HepG2 (cell line): ENCODE results near the gene TYMP. TPM values are rescaled to one million over a fixed set of nuclear protein-coding genes. Genes with fewer than 3 reads are reported as not detected.

Experiments
- AHR ChIP-seq: IDR thresholded peaks from 2 replicates; pipeline ENCODE4 v1.6.1; 2018; ENCODE audit warnings: missing genetic modification reagents, missing compliant biosample characterization
- GATAD1 ChIP-seq: IDR thresholded peaks from 2 replicates; pipeline ENCODE4 v1.6.1; 2016; ENCODE audit warnings: missing genetic modification reagents, missing compliant biosample characterization
- HOXA5 ChIP-seq: sonication (generic); formaldehyde crosslinking; IDR thresholded peaks from 2 replicates; pipeline ENCODE4 v1.4.0; 2020; ENCODE audit warnings: missing genetic modification reagents
- KAT2B ChIP-seq: fragments of 150-350 bp; IDR thresholded peaks from 2 replicates; pipeline ENCODE4 v1.6.1; 2014; ENCODE audit warnings: low read depth, low read length, borderline replicate concordance
- KAT8 ChIP-seq: IDR thresholded peaks from 2 replicates; pipeline ENCODE4 v1.6.1; 2016; ENCODE audit warnings: missing genetic modification reagents, missing compliant biosample characterization
- MAZ ChIP-seq, 2 experiments: sonication (generic) in 1 of 2; formaldehyde crosslinking in 1 of 2; IDR thresholded peaks; 2 replicates each; pipeline versions ENCODE4 v1.5.0 to v1.6.1; 2012 to 2020; ENCODE audit warnings: low read depth in 2 of 2, mild to moderate bottlenecking in 2 of 2, borderline replicate concordance in 1 of 2, improper control_type of control experiment in 1 of 2, low read length in 1 of 2, missing genetic modification reagents in 1 of 2, moderate library complexity in 1 of 2
- NRL ChIP-seq: sonication (generic); formaldehyde crosslinking; IDR thresholded peaks from 2 replicates; pipeline ENCODE4 v1.5.0; 2020; ENCODE audit warnings: missing genetic modification reagents, mild to moderate bottlenecking, moderate library complexity, borderline replicate concordance
- PATZ1 ChIP-seq: sonication (generic); formaldehyde crosslinking; IDR thresholded peaks from 2 replicates; pipeline ENCODE4 v1.4.0; 2020; ENCODE audit warnings: missing genetic modification reagents
- PAX8 ChIP-seq: sonication (generic); formaldehyde crosslinking; IDR thresholded peaks from 2 replicates; pipeline ENCODE4 v1.8.0; 2022; ENCODE audit warnings: mild to moderate bottlenecking, missing genetic modification reagents, borderline replicate concordance
- PHF20 ChIP-seq: sonication (generic); formaldehyde crosslinking; IDR thresholded peaks from 2 replicates; pipeline ENCODE4 v1.5.0; 2020; ENCODE audit warnings: mild to moderate bottlenecking, missing genetic modification reagents
- SALL1 ChIP-seq: sonication (generic); formaldehyde crosslinking; IDR thresholded peaks from 2 replicates; pipeline ENCODE4 v1.8.0; 2022; ENCODE audit warnings: mild to moderate bottlenecking, missing genetic modification reagents
- SKIL ChIP-seq: sonication (generic); formaldehyde crosslinking; IDR thresholded peaks from 2 replicates; pipeline ENCODE4 v1.8.0; 2022; ENCODE audit warnings: missing genetic modification reagents, mild to moderate bottlenecking, moderate library complexity, borderline replicate concordance
- ZBTB25 ChIP-seq: IDR thresholded peaks from 2 replicates; pipeline ENCODE4 v1.6.1; 2018; ENCODE audit warnings: missing genetic modification reagents
- ZNF121 ChIP-seq: sonication (generic); formaldehyde crosslinking; IDR thresholded peaks from 2 replicates; pipeline ENCODE4 v1.5.0; 2020; ENCODE audit warnings: mild to moderate bottlenecking, missing genetic modification reagents
- ZNF580 ChIP-seq: IDR thresholded peaks from 2 replicates; pipeline ENCODE4 v1.6.1; 2016; ENCODE audit warnings: low read depth, borderline replicate concordance
- ZNF7 ChIP-seq: IDR thresholded peaks from 2 replicates; pipeline ENCODE4 v1.6.1; 2016; ENCODE audit warnings: missing biosample characterization, missing genetic modification reagents
- ZNF772 ChIP-seq: sonication (generic); formaldehyde crosslinking; IDR thresholded peaks from 2 replicates; pipeline ENCODE4 v1.5.0; 2020; ENCODE audit warnings: mild to moderate bottlenecking, missing genetic modification reagents
- ZZZ3 ChIP-seq: sonication (generic); formaldehyde crosslinking; IDR thresholded peaks from 2 replicates; pipeline ENCODE4 v1.4.0; 2020; ENCODE audit warnings: missing genetic modification reagents, mild to moderate bottlenecking, borderline replicate concordance
- polyA plus RNA-seq, 8 experiments: library from polyadenylated mRNA; depleted of rRNA in 3 of 8; stranded (reverse) in 7 of 8; unstranded in 1 of 8; fragments of >200 nt; fragmentation: Illumina TruSeq in 4 of 8; extraction: Trizol in 4 of 8; gene quantifications; 2 replicates each; pipeline versions ENCODE4 v1.2.1 to v1.2.3, GENCODE V29; 2011 to 2016; ENCODE audit warnings: low read depth in 4 of 8, missing spikeins in 1 of 8, mixed read lengths in 1 of 8; ENCODE audit not compliant: insufficient read depth in 1 of 8
- total RNA-seq, 5 experiments: library from RNA; depleted of rRNA; stranded (reverse); fragments of >200 nt; fragmentation: Illumina TruSeq; extraction: Trizol; gene quantifications; 2 replicates each; pipeline ENCODE4 v1.2.3, GENCODE V29; 2016; ENCODE audit warnings: low read depth in 1 of 5
- TF ChIP-seq, protein P1 (sequence below): sonication (generic); formaldehyde crosslinking; IDR thresholded peaks from 2 replicates; pipeline ENCODE4 v1.5.0; 2020; ENCODE audit warnings: mild to moderate bottlenecking, missing genetic modification reagents, borderline replicate concordance

Gene TYMP
- total and polyA plus RNA-seq, 2 of the 13 experiments (the other 11 are each of a cell fraction or from before 2014, with no cell fraction given) = 3.9 to 4.3 TPM

DNA sequence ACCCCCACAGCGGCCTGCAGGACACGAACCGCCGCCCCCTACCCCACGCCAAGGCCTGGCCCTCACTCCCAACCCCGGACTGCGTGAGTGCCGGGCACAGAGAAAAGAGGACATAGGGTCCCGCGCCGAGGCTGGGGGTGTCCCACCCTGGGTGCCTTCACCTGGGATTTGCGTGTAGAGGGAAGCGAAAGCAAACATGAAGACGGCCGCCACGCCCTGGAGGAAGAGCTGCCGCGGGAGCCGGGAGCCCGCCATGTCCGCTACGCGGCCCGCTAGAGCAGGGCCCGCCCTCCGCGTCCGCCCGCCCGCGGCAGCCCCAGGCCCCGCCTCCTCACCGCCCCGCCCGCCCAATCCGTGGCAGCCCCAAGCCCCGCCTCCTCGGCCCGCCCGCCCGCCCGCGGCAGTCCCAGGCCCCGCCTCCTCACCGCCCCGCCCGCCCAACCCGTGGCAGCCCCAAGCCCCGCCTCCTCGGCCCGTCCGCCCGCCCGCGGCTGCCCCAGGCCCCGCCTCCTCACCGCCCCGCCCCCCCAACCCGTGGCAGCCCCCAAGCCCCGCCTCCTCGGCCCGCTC is 22.3 kb downstream of the TYMP start, which contains the start of gene LMF2 (continued):
- TF ChIP-seq PAX8 (CRISPR knock-in tag) = 0 out of 2 replicates have a peak, but pooled peaks have one; percentile 57
- TF ChIP-seq AHR (CRISPR knock-in tag) = no peak
- peak; percentile 63 for TF ChIP-seq KAT8 (CRISPR knock-in tag)
- 0 out of 2 replicates have a peak, but pooled peaks have one; percentile 25 for TF ChIP-seq PATZ1 (CRISPR knock-in tag)
- TF ChIP-seq SALL1 (CRISPR knock-in tag) = peak; percentile 55; the same call in 1 of the 2 replicates
- 0 out of 2 replicates have a peak, but pooled peaks have one; percentile 50 for TF ChIP-seq HOXA5 (CRISPR knock-in tag)
- TF ChIP-seq ZZZ3 (CRISPR knock-in tag) = 0 out of 2 replicates have a peak, but pooled peaks have one; percentile 24
- TF ChIP-seq MAZ (IDR thresholded peaks at IDR 0.05; ENCODE audit: borderline replicate concordance, low read depth, low read length) = peak; percentile 24; the same call in 1 of the 2 replicates
- no peak for TF ChIP-seq MAZ (CRISPR knock-in tag; IDR thresholded peaks at IDR 0.05; ENCODE audit: low read depth)
- TF ChIP-seq, protein P1, sequence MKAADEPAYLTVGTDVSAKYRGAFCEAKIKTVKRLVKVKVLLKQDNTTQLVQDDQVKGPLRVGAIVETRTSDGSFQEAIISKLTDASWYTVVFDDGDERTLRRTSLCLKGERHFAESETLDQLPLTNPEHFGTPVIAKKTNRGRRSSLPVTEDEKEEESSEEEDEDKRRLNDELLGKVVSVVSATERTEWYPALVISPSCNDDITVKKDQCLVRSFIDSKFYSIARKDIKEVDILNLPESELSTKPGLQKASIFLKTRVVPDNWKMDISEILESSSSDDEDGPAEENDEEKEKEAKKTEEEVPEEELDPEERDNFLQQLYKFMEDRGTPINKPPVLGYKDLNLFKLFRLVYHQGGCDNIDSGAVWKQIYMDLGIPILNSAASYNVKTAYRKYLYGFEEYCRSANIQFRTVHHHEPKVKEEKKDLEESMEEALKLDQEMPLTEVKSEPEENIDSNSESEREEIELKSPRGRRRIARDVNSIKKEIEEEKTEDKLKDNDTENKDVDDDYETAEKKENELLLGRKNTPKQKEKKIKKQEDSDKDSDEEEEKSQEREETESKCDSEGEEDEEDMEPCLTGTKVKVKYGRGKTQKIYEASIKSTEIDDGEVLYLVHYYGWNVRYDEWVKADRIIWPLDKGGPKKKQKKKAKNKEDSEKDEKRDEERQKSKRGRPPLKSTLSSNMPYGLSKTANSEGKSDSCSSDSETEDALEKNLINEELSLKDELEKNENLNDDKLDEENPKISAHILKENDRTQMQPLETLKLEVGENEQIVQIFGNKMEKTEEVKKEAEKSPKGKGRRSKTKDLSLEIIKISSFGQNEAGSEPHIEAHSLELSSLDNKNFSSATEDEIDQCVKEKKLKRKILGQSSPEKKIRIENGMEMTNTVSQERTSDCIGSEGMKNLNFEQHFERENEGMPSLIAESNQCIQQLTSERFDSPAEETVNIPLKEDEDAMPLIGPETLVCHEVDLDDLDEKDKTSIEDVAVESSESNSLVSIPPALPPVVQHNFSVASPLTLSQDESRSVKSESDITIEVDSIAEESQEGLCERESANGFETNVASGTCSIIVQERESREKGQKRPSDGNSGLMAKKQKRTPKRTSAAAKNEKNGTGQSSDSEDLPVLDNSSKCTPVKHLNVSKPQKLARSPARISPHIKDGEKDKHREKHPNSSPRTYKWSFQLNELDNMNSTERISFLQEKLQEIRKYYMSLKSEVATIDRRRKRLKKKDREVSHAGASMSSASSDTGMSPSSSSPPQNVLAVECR (CRISPR knock-in tag) = peak; percentile 38
- no peak for TF ChIP-seq ZNF7 (CRISPR knock-in tag)
- no peak for TF ChIP-seq SKIL (CRISPR knock-in tag)
- no peak for TF ChIP-seq ZNF580 (CRISPR knock-in tag)
- TF ChIP-seq KAT2B = no peak
- peak; percentile 28; the same call in 1 of the 2 replicates for TF ChIP-seq NRL
- no peak for TF ChIP-seq ZNF121 (CRISPR knock-in tag)
- no peak for TF ChIP-seq ZNF772 (CRISPR knock-in tag)
- peak; percentile 49; the same call in 1 of the 2 replicates for TF ChIP-seq ZBTB25
- TF ChIP-seq GATAD1 (CRISPR knock-in tag) = 0 out of 2 replicates have a peak, but pooled peaks have one; percentile 31
- 0 out of 2 replicates have a peak, but pooled peaks have one; percentile 45 for TF ChIP-seq PHF20 (CRISPR knock-in tag)
